Measurements from ENCODE around the gene SLC22A12.

Gene SLC22A12

DNA sequence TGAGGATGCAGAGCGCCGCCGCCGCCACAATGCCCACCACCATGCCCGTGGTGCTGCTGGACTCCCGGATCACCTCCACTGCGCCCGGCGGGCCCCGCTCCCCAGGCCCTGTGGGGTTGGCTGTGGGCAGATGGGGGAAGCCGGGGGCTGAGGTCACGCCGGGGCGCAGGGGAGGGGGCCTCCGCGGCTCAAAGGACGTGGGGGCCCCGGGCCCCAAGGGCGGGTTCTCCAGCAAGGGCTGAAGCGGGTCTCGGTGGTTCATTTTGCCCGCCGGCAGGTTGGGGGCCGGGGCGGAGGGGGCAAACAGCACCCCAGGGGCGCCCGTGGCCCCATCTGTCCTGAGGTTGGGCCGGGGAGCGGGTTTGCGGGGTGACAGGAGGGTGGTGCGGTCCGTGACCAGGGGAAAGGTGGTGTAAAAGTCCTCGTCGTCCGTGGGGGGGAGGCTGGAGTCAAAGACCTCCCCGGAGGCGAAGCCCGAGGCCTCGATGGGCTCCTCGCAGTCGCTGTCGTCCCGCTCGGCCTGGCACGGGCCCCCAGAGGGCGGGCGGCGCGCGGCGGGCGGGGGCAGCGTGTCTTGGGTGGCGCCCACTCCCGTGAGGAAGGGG, 16.5 kb downstream of the SLC22A12 start:
- Histone ChIP-seq H3K4me3 (ENCODE audit: insufficient read depth, low read length, poor library complexity, severe bottlenecking) (no peak overlapping the region), H3K9me3 (ENCODE audit: insufficient read depth, low read length) (no peaks in the 10 kb centered on the region), H2AFZ (ENCODE audit: low read depth, low read length, severe bottlenecking) (no peak overlapping the region), H3K27ac (ENCODE audit: low read depth, low read length) (no peak overlapping the region), H3K27me3 (ENCODE audit: low read length) (no peaks in the 10 kb centered on the region), H3K9me2 (replicated peaks; ENCODE audit: insufficient read depth, low read length) (no peaks in the 10 kb centered on the region), H3F3A (ENCODE audit: insufficient read depth) (no peaks in the 10 kb centered on the region), H3K79me2 (ENCODE audit: insufficient read depth, low read length) (no peaks in the 10 kb centered on the region), H4K20me1 (ENCODE audit: low read depth, low read length) (no peaks in the 10 kb centered on the region), H3K9ac (ENCODE audit: low read length) (no peak overlapping the region), H3K36me3 (ENCODE audit: low read length) (no peaks in the 10 kb centered on the region), H3K4me2 (ENCODE audit: low read depth, low read length, poor library complexity, severe bottlenecking) (no peak overlapping the region)
- no peak for TF ChIP-seq EZH2phosphoT487 (conservative IDR thresholded peaks at IDR 0.05; ENCODE audit: low read length)
- TF ChIP-seq, protein P1, sequence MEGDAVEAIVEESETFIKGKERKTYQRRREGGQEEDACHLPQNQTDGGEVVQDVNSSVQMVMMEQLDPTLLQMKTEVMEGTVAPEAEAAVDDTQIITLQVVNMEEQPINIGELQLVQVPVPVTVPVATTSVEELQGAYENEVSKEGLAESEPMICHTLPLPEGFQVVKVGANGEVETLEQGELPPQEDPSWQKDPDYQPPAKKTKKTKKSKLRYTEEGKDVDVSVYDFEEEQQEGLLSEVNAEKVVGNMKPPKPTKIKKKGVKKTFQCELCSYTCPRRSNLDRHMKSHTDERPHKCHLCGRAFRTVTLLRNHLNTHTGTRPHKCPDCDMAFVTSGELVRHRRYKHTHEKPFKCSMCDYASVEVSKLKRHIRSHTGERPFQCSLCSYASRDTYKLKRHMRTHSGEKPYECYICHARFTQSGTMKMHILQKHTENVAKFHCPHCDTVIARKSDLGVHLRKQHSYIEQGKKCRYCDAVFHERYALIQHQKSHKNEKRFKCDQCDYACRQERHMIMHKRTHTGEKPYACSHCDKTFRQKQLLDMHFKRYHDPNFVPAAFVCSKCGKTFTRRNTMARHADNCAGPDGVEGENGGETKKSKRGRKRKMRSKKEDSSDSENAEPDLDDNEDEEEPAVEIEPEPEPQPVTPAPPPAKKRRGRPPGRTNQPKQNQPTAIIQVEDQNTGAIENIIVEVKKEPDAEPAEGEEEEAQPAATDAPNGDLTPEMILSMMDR (IDR thresholded peaks at IDR 0.05; ENCODE audit: insufficient read depth, low read length, poor library complexity, severe bottlenecking), result no peak

DNA sequence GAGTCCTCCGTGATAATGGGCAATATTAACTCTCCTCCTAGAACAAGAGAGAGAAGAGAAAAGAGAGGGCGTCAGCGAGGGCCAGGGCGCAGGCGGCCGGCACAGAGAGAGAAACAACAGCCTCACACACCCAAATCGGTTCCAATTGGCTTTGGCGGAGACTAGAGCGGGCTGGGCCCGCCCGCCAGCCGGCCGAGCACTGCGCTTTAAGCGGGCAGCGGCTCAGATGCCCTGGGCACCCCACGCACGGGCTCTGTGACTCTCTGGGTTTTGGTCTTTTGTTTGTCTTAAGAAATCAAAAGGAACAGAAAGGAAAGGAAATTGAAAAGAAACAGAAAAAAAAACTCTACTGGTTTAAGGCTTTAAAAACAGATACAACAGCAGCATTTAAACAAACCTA, 17.0 kb downstream of the SLC22A12 start:
- Histone ChIP-seq H3K27ac (ENCODE audit: low read depth, low read length) (no peak overlapping the region), H3K36me3 (ENCODE audit: low read length) (no peaks in the 10 kb centered on the region), H3K9me2 (replicated peaks; ENCODE audit: insufficient read depth, low read length) (no peaks in the 10 kb centered on the region), H3K79me2 (ENCODE audit: insufficient read depth, low read length) (no peaks in the 10 kb centered on the region), H2AFZ (ENCODE audit: low read depth, low read length, severe bottlenecking) (no peak overlapping the region), H3K27me3 (ENCODE audit: low read length) (no peaks in the 10 kb centered on the region), H3K9ac (ENCODE audit: low read length) (no peak overlapping the region), H4K20me1 (ENCODE audit: low read depth, low read length) (no peaks in the 10 kb centered on the region), H3K9me3 (ENCODE audit: insufficient read depth, low read length) (no peaks in the 10 kb centered on the region), H3K4me2 (ENCODE audit: low read depth, low read length, poor library complexity, severe bottlenecking) (no peak overlapping the region), H3K4me3 (ENCODE audit: insufficient read depth, low read length, poor library complexity, severe bottlenecking) (no peak overlapping the region), H3F3A (ENCODE audit: insufficient read depth) (no peaks in the 10 kb centered on the region)
- no peak for TF ChIP-seq EZH2phosphoT487 (conservative IDR thresholded peaks at IDR 0.05; ENCODE audit: low read length)
- TF ChIP-seq, protein P1 (IDR thresholded peaks at IDR 0.05; ENCODE audit: insufficient read depth, low read length, poor library complexity, severe bottlenecking), result no peak

DNA sequence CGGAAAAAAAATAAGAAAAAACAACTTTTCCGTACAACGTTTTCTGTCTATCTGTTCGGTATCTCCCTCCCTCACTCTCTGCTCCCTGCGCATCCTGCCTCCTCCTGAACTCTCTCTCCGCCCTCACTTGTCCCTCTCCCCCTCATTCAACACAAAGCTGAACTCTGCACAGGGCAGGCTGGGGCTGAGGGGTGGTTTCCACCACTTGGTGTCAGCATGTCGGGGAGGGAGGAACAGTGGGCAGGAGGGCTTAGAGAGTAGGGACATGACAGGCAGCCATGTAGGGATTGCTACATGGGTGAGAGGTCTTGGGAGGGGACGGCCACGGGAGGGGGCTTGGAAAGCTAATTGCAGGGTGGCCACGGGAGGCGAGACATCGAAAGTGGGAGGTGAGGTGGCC, 17.6 kb downstream of the SLC22A12 start:
- no peaks in the 10 kb centered on the region for H3F3A ChIP-seq (ENCODE audit: insufficient read depth)
- no peaks in the 10 kb centered on the region for H4K20me1 ChIP-seq (ENCODE audit: low read depth, low read length)
- no peak overlapping the region for H2AFZ ChIP-seq (ENCODE audit: low read depth, low read length, severe bottlenecking)
- H3K9me2 ChIP-seq (replicated peaks; ENCODE audit: insufficient read depth, low read length), result no peaks in the 10 kb centered on the region
- H3K4me3 ChIP-seq (ENCODE audit: insufficient read depth, low read length, poor library complexity, severe bottlenecking), result no peak overlapping the region
- H3K4me2 ChIP-seq (ENCODE audit: low read depth, low read length, poor library complexity, severe bottlenecking), result no peak overlapping the region
- H3K9ac ChIP-seq (ENCODE audit: low read length), result no peak overlapping the region
- no peak overlapping the region for H3K27ac ChIP-seq (ENCODE audit: low read depth, low read length)
- no peaks in the 10 kb centered on the region for H3K27me3 ChIP-seq (ENCODE audit: low read length)
- no peak for TF ChIP-seq EZH2phosphoT487 (conservative IDR thresholded peaks at IDR 0.05; ENCODE audit: low read length)
- H3K79me2 ChIP-seq (ENCODE audit: insufficient read depth, low read length), result no peaks in the 10 kb centered on the region
- no peaks in the 10 kb centered on the region for H3K36me3 ChIP-seq (ENCODE audit: low read length)
- no peaks in the 10 kb centered on the region for H3K9me3 ChIP-seq (ENCODE audit: insufficient read depth, low read length)

DNA sequence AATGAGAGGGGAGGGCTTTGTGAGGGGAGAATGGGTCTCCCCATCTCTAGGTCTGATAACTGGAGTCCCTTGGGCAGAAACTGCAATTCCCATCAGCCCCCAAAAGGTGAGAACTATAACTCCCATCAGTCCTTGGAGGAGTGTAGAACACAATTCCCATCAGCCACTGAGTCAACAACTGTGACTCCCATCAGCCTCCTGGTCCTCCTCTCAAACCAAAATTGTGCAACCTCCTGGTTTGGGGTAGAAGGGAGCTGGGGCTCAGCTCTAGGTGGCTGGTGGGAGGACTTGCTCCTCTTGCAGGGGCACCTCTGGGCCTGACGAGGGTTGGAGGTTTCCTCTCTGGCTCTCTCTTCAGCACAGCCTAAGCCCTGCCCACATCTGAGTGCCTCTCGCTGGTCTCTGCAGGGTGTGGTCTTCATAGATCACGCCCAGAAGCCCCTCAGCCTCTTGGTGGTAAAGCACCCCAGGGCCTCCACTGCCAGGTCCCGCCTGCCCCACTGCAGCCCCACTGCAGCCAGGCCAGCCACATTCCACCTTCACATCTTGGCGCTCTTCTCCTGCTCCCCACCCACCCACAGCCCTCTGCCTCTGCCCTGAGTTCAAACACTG, 18.5 kb downstream of the SLC22A12 start:
- no peak overlapping the region for H2AFZ ChIP-seq (ENCODE audit: low read depth, low read length, severe bottlenecking)
- no peaks in the 10 kb centered on the region for H3F3A ChIP-seq (ENCODE audit: insufficient read depth)
- no peaks in the 10 kb centered on the region for H3K9me3 ChIP-seq (ENCODE audit: insufficient read depth, low read length)
- no peaks in the 10 kb centered on the region for H3K79me2 ChIP-seq (ENCODE audit: insufficient read depth, low read length)
- no peak overlapping the region for H3K27ac ChIP-seq (ENCODE audit: low read depth, low read length)
- H3K4me3 ChIP-seq (ENCODE audit: insufficient read depth, low read length, poor library complexity, severe bottlenecking), result no peak overlapping the region
- H3K27me3 ChIP-seq (ENCODE audit: low read length), result no peaks in the 10 kb centered on the region
- H3K9ac ChIP-seq (ENCODE audit: low read length), result no peak overlapping the region
- no peak overlapping the region for H3K4me2 ChIP-seq (ENCODE audit: low read depth, low read length, poor library complexity, severe bottlenecking)
- TF ChIP-seq, protein P1 (IDR thresholded peaks at IDR 0.05; ENCODE audit: insufficient read depth, low read length, poor library complexity, severe bottlenecking), result no peak
- TF ChIP-seq EZH2phosphoT487 (conservative IDR thresholded peaks at IDR 0.05; ENCODE audit: low read length), result no peak
- H4K20me1 ChIP-seq (ENCODE audit: low read depth, low read length), result no peaks in the 10 kb centered on the region
- no peaks in the 10 kb centered on the region for H3K36me3 ChIP-seq (ENCODE audit: low read length)
- H3K9me2 ChIP-seq (replicated peaks; ENCODE audit: insufficient read depth, low read length), result no peaks in the 10 kb centered on the region

All from SU-DHL-6 (cell line).